Stimulated activated CD4-positive, alpha-beta T cell treated with anti-CD3 and anti-CD28 coated beads, Interleukin-4, amount 100 ng/mL, for 24 hours (primary cell): ENCODE results near the gene SYNRG.
A peak's percentile ranks its signal among the peaks of the same experiment; 100 is the strongest.
"Not testable (repeated sequence)": the region's sequence is repeated elsewhere in the genome, so short reads cannot be mapped to it uniquely, and the experiment has no call there.

Experiments
- DNase-seq: peaks from one replicate; pipeline ENCODE4 v3.0.0-alpha.2; 2020

Gene SYNRG

GRCh38 chr17:37535906-37536305 lies 73.3 kb downstream of the SYNRG start:
- DNase-seq: no peak

GRCh38 chr17:37532756-37533155 lies 76.5 kb downstream of the SYNRG start:
- no peak for DNase-seq

GRCh38 chr17:37530420-37530819 lies 78.8 kb downstream of the SYNRG start:
- no peak for DNase-seq

- DNase-seq: peak; percentile 27
Measured at GRCh38 chr17:37527249-37527851, 81.9 kb downstream of the SYNRG start.

- no peak for DNase-seq
Measured at GRCh38 chr17:37523715-37524219, 85.5 kb downstream of the SYNRG start.

- DNase-seq: no peak
Measured at GRCh38 chr17:37521821-37522220, 87.4 kb downstream of the SYNRG start.

- no peak for DNase-seq
Measured at GRCh38 chr17:37520174-37520573, 89.0 kb downstream of the SYNRG start.

GRCh38 chr17:37519251-37519985 lies 89.8 kb downstream of the SYNRG start:
- DNase-seq: no peak

- no peak for DNase-seq
Measured at GRCh38 chr17:37518826-37519225, 90.4 kb downstream of the SYNRG start.

- no peak for DNase-seq
Measured at GRCh38 chr17:37517881-37518280, 91.3 kb downstream of the SYNRG start.

GRCh38 chr17:37516127-37516571 lies 93.1 kb downstream of the SYNRG start:
- no peak for DNase-seq

- DNase-seq: no peak
Measured at GRCh38 chr17:37513711-37514110, 95.5 kb downstream of the SYNRG start.

GRCh38 chr17:37512442-37513068 lies 96.7 kb downstream of the SYNRG start:
- DNase-seq: no peak

GRCh38 chr17:37511642-37512041 lies 97.6 kb downstream of the SYNRG start:
- DNase-seq: not testable (repeated sequence)

- no peak for DNase-seq
Measured at GRCh38 chr17:37510056-37510455, 99.2 kb downstream of the SYNRG start.

GRCh38 chr17:37507111-37507510 lies 102.1 kb downstream of the SYNRG start:
- DNase-seq: no peak

GRCh38 chr17:37506678-37507077 lies 102.5 kb downstream of the SYNRG start:
- DNase-seq: peak; percentile 15

GRCh38 chr17:37505333-37505732 lies 103.9 kb downstream of the SYNRG start:
- no peak for DNase-seq

GRCh38 chr17:37503148-37503547 lies 106.1 kb downstream of the SYNRG start:
- DNase-seq: no peak

GRCh38 chr17:37502009-37502936 lies 106.9 kb downstream of the SYNRG start:
- DNase-seq: no peak

- no peak for DNase-seq
Measured at GRCh38 chr17:37500378-37500777, 108.8 kb downstream of the SYNRG start.

GRCh38 chr17:37494971-37495370 lies 114.2 kb downstream of the SYNRG start:
- DNase-seq: no peak

- no peak for DNase-seq
Measured at GRCh38 chr17:37494401-37494831, 114.8 kb downstream of the SYNRG start.
